ENCODE measurements around the gene MET. TPM values are rescaled to one million over a fixed set of nuclear protein-coding genes. Genes with fewer than 3 reads are reported as not detected.

The MET gene
- total and polyA plus RNA-seq, 2 donors (not counting 3 experiments of a cell fraction or from before 2014, with no cell fraction given) = 21.1 to 44.5 TPM

GRCh38 chr7:116726149-116726548 is 54.2 kb downstream of the MET start:
- H3K4me1 ChIP-seq (ENCODE audit: control insufficient read depth, extremely low read depth, insufficient read depth, low read length) = peaks cover 13% of the 10 kb centered on the region
- intact Hi-C loops (cut with micrococcal nuclease) (no loop called here), dilution Hi-C loops (cut with MboI; ENCODE audit: extremely low pct_ligation_motif_present, low sequenced_read_pairs) (no loop called here)
- CTCF ChIA-PET = interaction anchor here (1.1 to 3.1 kb wide), 7 partner anchors 9 to 135 kb away, joined by 3 to 18 read pairs (median 5); no protein-coding TSS in a partner anchor
- TF ChIP-seq JUN (IDR thresholded peaks at IDR 0.05; ENCODE audit: borderline replicate concordance, insufficient read depth, insufficient read length, low read depth) = no peak
- TF ChIP-seq CTCF (IDR thresholded peaks at IDR 0.05; ENCODE audit: extremely low read depth in 1 of 2, insufficient read depth in 1 of 2, low read depth in 1 of 2, low read length in 2 of 2) = no peak
- no peak for TF ChIP-seq EZH2 (IDR thresholded peaks at IDR 0.05; ENCODE audit: borderline replicate concordance, low read depth, low read length, severe bottlenecking)
- TF ChIP-seq MYC (IDR thresholded peaks at IDR 0.05; ENCODE audit: low read depth, low read length) = no peak
- TF ChIP-seq FOS (IDR thresholded peaks at IDR 0.05; ENCODE audit: borderline replicate concordance, insufficient read depth, low read length) = no peak
- no peaks in the 10 kb centered on the region for H4K20me1 ChIP-seq (replicated peaks; ENCODE audit: control insufficient read depth, extremely low read depth, insufficient read depth, low read length)
- no peak overlapping the region for H3K4me2 ChIP-seq (ENCODE audit: insufficient read depth, low read length)
- no peak overlapping the region for H3K27ac ChIP-seq (ENCODE audit: insufficient read depth, low read depth, low read length)
- no peak overlapping the region for H3K4me3 ChIP-seq (replicated peaks in 1 of 3; ENCODE audit: insufficient read depth in 1 of 3, low read depth in 1 of 3, low read length in 3 of 3)
- H3K79me2 ChIP-seq (ENCODE audit: control insufficient read depth, insufficient read depth, low read length) = no peaks in the 10 kb centered on the region
- H3K9ac ChIP-seq (replicated peaks; ENCODE audit: extremely low read depth, insufficient read depth, low read length) = no peak overlapping the region
- POLR2A ChIA-PET = no interaction called here
- no peaks in the 10 kb centered on the region for H3K9me1 ChIP-seq (replicated peaks; ENCODE audit: control insufficient read depth, extremely low read depth, insufficient read depth, low read length)
- no peaks in the 10 kb centered on the region for H3K36me3 ChIP-seq (ENCODE audit: control insufficient read depth in 2 of 2, extremely low read depth in 1 of 2, insufficient read depth in 2 of 2, low read length in 2 of 2)
- peak; percentile 26 for FAIRE-seq
- no peak for DNase-seq (ENCODE audit: low read depth, low spot score)
- no TSS peak for BruUV-seq (replicated peaks)
- no peaks in the 10 kb centered on the region for H3K9me3 ChIP-seq (replicated peaks; ENCODE audit: control insufficient read depth, insufficient read depth, low read length)
- H3K27me3 ChIP-seq (ENCODE audit: control insufficient read depth in 2 of 2, insufficient read depth in 2 of 2, low read length in 2 of 2) = no peaks in the 10 kb centered on the region
- no peak overlapping the region for H2AFZ ChIP-seq (ENCODE audit: low read depth, low read length)

Measured in endothelial cell of umbilical vein (primary cell).